Left lung (tissue), 10 donors: Measurements from ENCODE around the gene CLCA2. TPM values are rescaled to one million over a fixed set of nuclear protein-coding genes. Genes with fewer than 3 reads are reported as not detected.

Source experiments
- ATAC-seq: fragments of 200-7000 bp; cut with Tn5 transposase; one replicate; pipeline ENCODE4 v1.9.1; 2020; ENCODE audit warnings: moderate library complexity
- DNase-seq, 4 donors: peaks; one replicate each; pipeline ENCODE4 v3.0.0-alpha.2; 2013 to 2020
- H3K27ac ChIP-seq, 2 donors: fragments of 200-600 bp; sonication (generic) in 1 of 2; one replicate each; pipeline versions ENCODE4 v1.5.0 to v1.8.0; 2020 to 2021
- H3K27me3 ChIP-seq, 2 donors: fragments of 200-600 bp; sonication (generic) in 1 of 2; one replicate each; pipeline versions ENCODE4 v1.5.0 to v1.8.0; 2020 to 2021
- H3K36me3 ChIP-seq, 2 donors: fragments of 200-600 bp; sonication (generic) in 1 of 2; one replicate each; pipeline versions ENCODE4 v1.5.0 to v1.8.0; 2020 to 2021
- H3K4me1 ChIP-seq, 2 donors: fragments of 200-600 bp; one replicate each; pipeline ENCODE4 v1.8.0; 2021
- H3K4me3 ChIP-seq, 2 donors: fragments of 200-600 bp; sonication (generic) in 1 of 2; one replicate each; pipeline versions ENCODE4 v1.5.0 to v1.8.0; 2020 to 2021; ENCODE audit warnings: mild to moderate bottlenecking in 1 of 2
- H3K9me3 ChIP-seq, 2 donors: fragments of 200-600 bp; sonication (generic) in 1 of 2; one replicate each; pipeline versions ENCODE4 v1.5.0 to v1.8.0; 2020 to 2021
- intact Hi-C, 2 donors: fragments of 100-400 bp; cut with DNase I; formaldehyde crosslinking; loops; one replicate each; pipeline versions ENCODE4 v1.11.2 to v1.14.2; 2022
- polyA plus RNA-seq, 6 donors: library from polyadenylated mRNA; unstranded; fragments of 120-200 nt; gene quantifications; one replicate each; pipeline ENCODE4 v1.2.1, GENCODE V29; 2013; ENCODE audit not compliant: insufficient read length in 6 of 6
- total RNA-seq, 2 donors: library from RNA; stranded (reverse); fragmentation: NEBNext Ultra II Directional; extraction: Animal tissue kit (Norgen Biotek cat#: 25700); gene quantifications; one replicate each; pipeline ENCODE4 v1.2.1, GENCODE V29; 2021
- TF ChIP-seq, protein P1 (sequence below), 2 donors: fragments of 200-600 bp; sonication (generic) in 1 of 2; IDR thresholded peaks; one replicate each; pipeline versions ENCODE4 v1.5.0 to v1.8.0; 2021; ENCODE audit warnings: antibody characterized with exemption in 2 of 2
- donor health status: DM: no; HTN: yes; CAD: no.
- donor health status: DM: no; HTN: no; CAD: no.

The CLCA2 gene
- total and polyA plus RNA-seq, 8 donors: 0.13 to 0.42 (median 0.16) TPM

DNA sequence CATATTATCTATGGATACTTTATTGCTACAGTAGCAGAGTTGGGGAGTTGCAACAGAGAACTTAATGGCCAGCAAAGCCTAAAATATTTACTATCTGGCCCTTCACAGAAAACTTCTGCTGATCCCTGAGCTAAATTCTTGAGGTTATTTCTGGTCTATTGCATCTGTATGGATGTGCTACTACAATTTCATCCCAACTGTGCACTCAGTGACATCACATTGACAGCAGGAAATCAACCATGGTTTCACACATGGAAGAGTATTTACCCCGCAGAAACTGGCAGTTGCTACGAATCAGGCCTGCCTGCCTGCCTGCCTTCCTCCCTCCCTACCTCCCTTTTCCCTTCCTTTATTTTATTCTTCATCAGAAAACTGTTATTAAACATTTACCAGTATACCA lies 12.1 kb downstream of the CLCA2 start:
- intact Hi-C loops: no loop called here
- Histone ChIP-seq H3K9me3 (no peaks in the 10 kb centered on the region), H3K36me3 (no peaks in the 10 kb centered on the region), H3K4me1 (no peaks in the 10 kb centered on the region), H3K4me3 (no peak overlapping the region), H3K27ac (no peak overlapping the region), H3K27me3 (no peaks in the 10 kb centered on the region)
- ATAC-seq: no peak
- DNase-seq: no peak
- TF ChIP-seq, protein P1, sequence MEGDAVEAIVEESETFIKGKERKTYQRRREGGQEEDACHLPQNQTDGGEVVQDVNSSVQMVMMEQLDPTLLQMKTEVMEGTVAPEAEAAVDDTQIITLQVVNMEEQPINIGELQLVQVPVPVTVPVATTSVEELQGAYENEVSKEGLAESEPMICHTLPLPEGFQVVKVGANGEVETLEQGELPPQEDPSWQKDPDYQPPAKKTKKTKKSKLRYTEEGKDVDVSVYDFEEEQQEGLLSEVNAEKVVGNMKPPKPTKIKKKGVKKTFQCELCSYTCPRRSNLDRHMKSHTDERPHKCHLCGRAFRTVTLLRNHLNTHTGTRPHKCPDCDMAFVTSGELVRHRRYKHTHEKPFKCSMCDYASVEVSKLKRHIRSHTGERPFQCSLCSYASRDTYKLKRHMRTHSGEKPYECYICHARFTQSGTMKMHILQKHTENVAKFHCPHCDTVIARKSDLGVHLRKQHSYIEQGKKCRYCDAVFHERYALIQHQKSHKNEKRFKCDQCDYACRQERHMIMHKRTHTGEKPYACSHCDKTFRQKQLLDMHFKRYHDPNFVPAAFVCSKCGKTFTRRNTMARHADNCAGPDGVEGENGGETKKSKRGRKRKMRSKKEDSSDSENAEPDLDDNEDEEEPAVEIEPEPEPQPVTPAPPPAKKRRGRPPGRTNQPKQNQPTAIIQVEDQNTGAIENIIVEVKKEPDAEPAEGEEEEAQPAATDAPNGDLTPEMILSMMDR (IDR thresholded peaks at IDR 0.05): no peak

DNA sequence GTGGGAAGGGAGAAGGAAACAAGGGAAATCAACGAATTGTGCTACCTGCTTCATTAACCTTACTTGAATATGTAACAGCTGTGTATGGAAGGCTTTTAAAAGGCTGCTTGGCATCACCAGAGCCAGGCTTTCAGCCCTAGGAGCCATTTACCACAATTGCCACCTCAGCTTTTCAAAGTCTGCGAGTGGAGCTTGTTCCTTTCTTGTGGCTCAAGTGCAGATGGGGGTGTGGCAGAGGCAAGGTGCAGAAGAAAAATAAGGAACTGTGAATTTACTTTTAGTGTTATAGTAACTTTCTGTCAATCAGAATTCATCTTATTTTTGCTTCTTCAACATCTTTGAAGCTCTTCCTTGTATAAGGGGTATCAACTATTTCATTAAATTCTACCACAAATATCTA lies 17.6 kb downstream of the CLCA2 start:
- TF ChIP-seq, protein P1 (IDR thresholded peaks at IDR 0.05): no peak
- Histone ChIP-seq H3K9me3 (no peaks in the 10 kb centered on the region), H3K4me3 (no peak overlapping the region), H3K27ac (no peak overlapping the region), H3K27me3 (no peaks in the 10 kb centered on the region), H3K36me3 (no peaks in the 10 kb centered on the region), H3K4me1 (no peaks in the 10 kb centered on the region)
- intact Hi-C loops: no loop called here
- DNase-seq (no peak), ATAC-seq (no peak)

DNA sequence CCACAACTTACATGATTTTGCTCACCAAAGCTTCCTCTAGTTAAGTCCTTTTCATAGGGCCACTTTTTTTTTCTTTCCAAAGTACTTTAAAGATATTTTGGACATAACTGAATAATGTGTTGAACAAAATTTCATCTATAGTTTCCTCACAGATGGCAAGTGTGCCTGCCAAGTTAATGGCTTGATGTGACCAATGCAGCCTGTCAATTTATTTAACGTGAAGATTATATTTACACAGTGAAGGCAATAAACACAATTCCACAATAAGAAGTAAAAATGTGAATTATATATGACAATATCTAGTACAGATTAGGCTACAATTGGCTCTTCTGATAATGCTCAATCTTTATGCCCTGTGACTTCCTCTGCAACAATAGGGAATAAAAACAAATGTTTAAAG lies 18.0 kb downstream of the CLCA2 start:
- Histone ChIP-seq H3K4me3 (no peak overlapping the region), H3K27me3 (no peaks in the 10 kb centered on the region), H3K4me1 (no peaks in the 10 kb centered on the region), H3K9me3 (no peaks in the 10 kb centered on the region), H3K27ac (no peak overlapping the region), H3K36me3 (no peaks in the 10 kb centered on the region)
- intact Hi-C loops: no loop called here
- DNase-seq (no peak), ATAC-seq (no peak)
- TF ChIP-seq, protein P1 (IDR thresholded peaks at IDR 0.05): no peak

DNA sequence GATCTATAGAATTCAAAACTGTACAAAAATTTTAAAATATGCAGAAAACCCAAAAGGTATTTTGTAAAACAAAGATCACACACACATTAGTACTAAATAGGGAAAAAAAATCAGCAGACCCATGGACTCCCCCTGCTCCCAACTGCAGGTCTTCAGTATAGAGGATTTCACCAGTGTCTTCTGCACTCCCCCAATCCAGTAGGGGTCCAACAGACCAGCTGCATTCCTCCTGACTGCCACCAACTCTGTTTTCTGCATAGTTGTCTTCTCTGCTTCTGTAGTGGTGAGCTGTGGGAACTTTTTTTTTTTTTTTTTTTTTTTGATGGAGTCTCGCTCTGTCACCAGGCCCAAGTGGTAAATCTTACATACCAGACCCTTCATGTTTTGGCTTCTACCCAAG lies 21.9 kb downstream of the CLCA2 start:
- Histone ChIP-seq H3K4me1 (no peaks in the 10 kb centered on the region), H3K36me3 (no peaks in the 10 kb centered on the region), H3K4me3 (no peak overlapping the region), H3K9me3 (no peaks in the 10 kb centered on the region), H3K27ac (no peak overlapping the region), H3K27me3 (no peaks in the 10 kb centered on the region)
- intact Hi-C loops: no loop called here
- ATAC-seq (no peak), DNase-seq (no peak)
- TF ChIP-seq, protein P1 (IDR thresholded peaks at IDR 0.05): no peak

DNA sequence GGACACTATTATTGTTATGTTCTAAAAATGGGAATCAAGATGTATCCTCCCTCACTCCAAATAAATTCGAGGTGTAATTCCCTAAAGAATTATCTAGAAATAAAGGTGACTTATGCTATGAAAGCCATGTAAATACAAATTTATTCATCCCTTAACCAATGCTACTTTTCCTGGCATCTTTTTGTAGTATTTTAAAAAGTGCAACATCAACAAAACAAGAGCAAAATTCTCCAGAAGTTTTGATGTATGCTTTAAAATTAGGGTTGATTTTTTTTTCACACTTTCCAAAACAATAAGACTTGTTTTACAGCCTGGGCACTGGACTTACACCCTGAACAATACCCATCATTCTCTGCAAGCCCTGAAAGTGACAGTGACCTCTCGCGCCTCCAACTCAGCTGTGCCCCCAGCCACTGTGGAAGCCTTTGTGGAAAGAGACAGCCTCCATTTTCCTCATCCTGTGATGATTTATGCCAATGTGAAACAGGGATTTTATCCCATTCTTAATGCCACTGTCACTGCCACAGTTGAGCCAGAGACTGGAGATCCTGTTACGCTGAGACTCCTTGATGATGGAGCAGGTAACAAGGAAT lies 23.3 kb downstream of the CLCA2 start:
- Histone ChIP-seq H3K4me3 (no peak overlapping the region), H3K27me3 (no peaks in the 10 kb centered on the region), H3K4me1 (no peaks in the 10 kb centered on the region), H3K9me3 (no peaks in the 10 kb centered on the region), H3K36me3 (no peaks in the 10 kb centered on the region), H3K27ac (no peak overlapping the region)
- intact Hi-C loops: no loop called here
- TF ChIP-seq, protein P1 (IDR thresholded peaks at IDR 0.05): no peak
- ATAC-seq (no peak), DNase-seq (no peak)
